Measurements from ENCODE around the gene CTNNA1. TPM values are rescaled to one million over a fixed set of nuclear protein-coding genes. Genes with fewer than 3 reads are reported as not detected.

Gene CTNNA1
- total and polyA plus RNA-seq, 9 of the 15 experiments (the other 6 are each of a cell fraction or from before 2014, with no cell fraction given) = 29.6 to 117 (median 89.1) TPM

GRCh38 chr5:138803285-138803684, 50.1 kb downstream of the CTNNA1 start:
- ATAC-seq = no peak
- FAIRE-seq = no peak
- TF ChIP-seq HDGF (IDR thresholded peaks at IDR 0.05) (no peak), MEIS2 (IDR thresholded peaks at IDR 0.05; ENCODE audit: partially characterized antibody) (no peak), ZNF77 (CRISPR knock-in tag; IDR thresholded peaks at IDR 0.05) (no peak), ZNF407 (IDR thresholded peaks at IDR 0.05; ENCODE audit: low read depth) (no peak), ZNF274 (IDR thresholded peaks at IDR 0.05; ENCODE audit: borderline replicate concordance, low read depth, low read length) (no peak), MNT (conservative IDR thresholded peaks at IDR 0.05) (no peak), MITF (IDR thresholded peaks at IDR 0.05) (no peak), HDAC1 (IDR thresholded peaks at IDR 0.05) (no peak), ZNF133 (CRISPR knock-in tag; IDR thresholded peaks at IDR 0.05) (no peak)
- TF ChIP-seq, protein P1, sequence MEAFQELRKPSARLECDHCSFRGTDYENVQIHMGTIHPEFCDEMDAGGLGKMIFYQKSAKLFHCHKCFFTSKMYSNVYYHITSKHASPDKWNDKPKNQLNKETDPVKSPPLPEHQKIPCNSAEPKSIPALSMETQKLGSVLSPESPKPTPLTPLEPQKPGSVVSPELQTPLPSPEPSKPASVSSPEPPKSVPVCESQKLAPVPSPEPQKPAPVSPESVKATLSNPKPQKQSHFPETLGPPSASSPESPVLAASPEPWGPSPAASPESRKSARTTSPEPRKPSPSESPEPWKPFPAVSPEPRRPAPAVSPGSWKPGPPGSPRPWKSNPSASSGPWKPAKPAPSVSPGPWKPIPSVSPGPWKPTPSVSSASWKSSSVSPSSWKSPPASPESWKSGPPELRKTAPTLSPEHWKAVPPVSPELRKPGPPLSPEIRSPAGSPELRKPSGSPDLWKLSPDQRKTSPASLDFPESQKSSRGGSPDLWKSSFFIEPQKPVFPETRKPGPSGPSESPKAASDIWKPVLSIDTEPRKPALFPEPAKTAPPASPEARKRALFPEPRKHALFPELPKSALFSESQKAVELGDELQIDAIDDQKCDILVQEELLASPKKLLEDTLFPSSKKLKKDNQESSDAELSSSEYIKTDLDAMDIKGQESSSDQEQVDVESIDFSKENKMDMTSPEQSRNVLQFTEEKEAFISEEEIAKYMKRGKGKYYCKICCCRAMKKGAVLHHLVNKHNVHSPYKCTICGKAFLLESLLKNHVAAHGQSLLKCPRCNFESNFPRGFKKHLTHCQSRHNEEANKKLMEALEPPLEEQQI (IDR thresholded peaks at IDR 0.05) = no peak

More at GRCh38 chr5:138803285-138803684, 50.1 kb downstream of the CTNNA1 start:
- no peak overlapping the region for H2AFZ ChIP-seq (ENCODE audit: low read depth, low read length)
- ChIA-PET POLR2A (interaction anchor here (1.1 to 1.2 kb wide), 2 partner anchors 10 to 15 kb away, joined by 3 to 5 read pairs; no protein-coding TSS in a partner anchor), CTCF (ENCODE audit: low intra/inter-chr PET ratio) (no interaction called here)
- H3K27ac ChIP-seq (ENCODE audit: extremely low read depth, low read depth, low read length) = no peak overlapping the region
- no peak overlapping the region for H3K9ac ChIP-seq (ENCODE audit: insufficient read depth in 1 of 2, low read depth in 2 of 2, low read length in 2 of 2)
- H3K4me2 ChIP-seq (ENCODE audit: insufficient read depth, low read length) = no peak overlapping the region
- H3K9me3 ChIP-seq (replicated peaks; ENCODE audit: control insufficient read depth, insufficient read depth, low read depth, low read length) = no peaks in the 10 kb centered on the region; the same call in 1 of the 2 replicates
- H3K9me1 ChIP-seq (ENCODE audit: control insufficient read depth, insufficient read depth, low read length) = peaks cover 4% of the 10 kb centered on the region
- intact Hi-C loops (cut with micrococcal nuclease) (no loop called here), in situ Hi-C loops (cut with MboI) (no loop called here)
- WGBS (ENCODE audit: insufficient coverage, low coverage, missing lambda C conversion rate) = 87% methylated on average over 3 of the region's 3 CpGs
- no peaks in the 10 kb centered on the region for H4K20me1 ChIP-seq (replicated peaks; ENCODE audit: control insufficient read depth, insufficient read depth, low read length)
- DNase-seq (ENCODE audit: extremely low read depth in 1 of 4, low spot score in 3 of 4) = no peak
- H3K4me1 ChIP-seq (replicated peaks in 1 of 2; ENCODE audit: control insufficient read depth in 2 of 2, insufficient read depth in 2 of 2, low read length in 2 of 2) = no peaks in the 10 kb centered on the region
- no peaks in the 10 kb centered on the region for H3K36me3 ChIP-seq (ENCODE audit: control insufficient read depth, insufficient read depth, low read length)
- no TSS peak for BruUV-seq (replicated peaks)
- 0 out of 3 replicates have a peak, but pooled peaks cover 4% of the 10 kb centered on the region for H3K79me2 ChIP-seq (ENCODE audit: control insufficient read depth, insufficient read depth, low read length)
- H3K27me3 ChIP-seq (ENCODE audit: control insufficient read depth in 2 of 2, insufficient read depth in 2 of 2, low read length in 2 of 2) = no peaks in the 10 kb centered on the region
- no peak overlapping the region for H3K4me3 ChIP-seq

All from K562 (cell line).